ENCODE data around the gene CPED1. TPM values are rescaled to one million over a fixed set of nuclear protein-coding genes. Genes with fewer than 3 reads are reported as not detected.

Gene CPED1
- polyA plus RNA-seq, 1 donor from 2014 or later = not detected

- no peaks in the 10 kb centered on the region for H3K36me3 ChIP-seq (ENCODE audit: insufficient read depth, low read length)
- no peaks in the 10 kb centered on the region for H3F3A ChIP-seq (ENCODE audit: insufficient read depth, low read length, poor library complexity, severe bottlenecking)
- H3K9ac ChIP-seq (ENCODE audit: low read length) = no peak overlapping the region
These were observed 4.1 kb upstream of the CPED1 start for GRCh38 chr7:120984406-120984805.

DNA sequence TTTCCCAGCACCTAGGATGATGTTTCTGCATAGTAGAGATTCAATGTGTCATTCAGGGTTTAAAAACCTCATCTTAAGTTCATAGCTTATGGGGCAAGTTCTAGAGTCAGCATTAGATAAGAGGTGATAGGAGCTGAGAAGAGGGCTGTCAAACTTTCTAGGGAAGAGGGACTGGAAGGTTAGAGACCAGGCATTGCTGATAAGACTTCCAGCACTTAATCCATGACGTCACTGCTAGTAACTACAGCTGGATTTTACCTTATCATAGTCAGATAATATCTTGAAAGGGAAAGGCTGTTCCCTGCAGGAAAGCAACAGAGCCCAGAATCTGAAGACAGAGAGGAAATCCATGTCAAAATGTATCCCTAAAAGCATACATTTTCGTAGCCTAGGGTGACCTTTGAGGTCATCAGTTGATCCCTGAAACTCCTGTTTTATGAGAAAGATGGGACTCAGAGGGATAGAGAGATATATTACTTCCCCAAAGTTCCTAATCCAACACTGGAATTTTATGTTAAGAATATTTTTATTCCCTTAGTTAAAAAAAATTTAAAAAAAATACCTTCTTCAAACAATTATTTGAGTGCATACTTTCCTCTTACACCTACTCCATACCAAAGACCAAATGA lies 3.3 kb upstream of the CPED1 start:
- no peaks in the 10 kb centered on the region for H4K20me1 ChIP-seq (ENCODE audit: insufficient read depth)
- no peaks in the 10 kb centered on the region for H3K9me3 ChIP-seq (ENCODE audit: low read length)
- TF ChIP-seq SMC3 (conservative IDR thresholded peaks at IDR 0.05; ENCODE audit: poor library complexity) (no peak), EP300 (conservative IDR thresholded peaks at IDR 0.05; ENCODE audit: poor library complexity, severe bottlenecking) (no peak), MXI1 (conservative IDR thresholded peaks at IDR 0.05; ENCODE audit: poor library complexity, severe bottlenecking) (no peak), RAD21 (conservative IDR thresholded peaks at IDR 0.05) (no peak), POLR2AphosphoS5 (IDR thresholded peaks at IDR 0.05) (no peak), EZH2 (IDR thresholded peaks at IDR 0.05; ENCODE audit: borderline replicate concordance, insufficient read depth, low read length, poor library complexity, severe bottlenecking) (no peak), TAF1 (IDR thresholded peaks at IDR 0.05; ENCODE audit: low read depth) (no peak)
- TF ChIP-seq, protein P1, sequence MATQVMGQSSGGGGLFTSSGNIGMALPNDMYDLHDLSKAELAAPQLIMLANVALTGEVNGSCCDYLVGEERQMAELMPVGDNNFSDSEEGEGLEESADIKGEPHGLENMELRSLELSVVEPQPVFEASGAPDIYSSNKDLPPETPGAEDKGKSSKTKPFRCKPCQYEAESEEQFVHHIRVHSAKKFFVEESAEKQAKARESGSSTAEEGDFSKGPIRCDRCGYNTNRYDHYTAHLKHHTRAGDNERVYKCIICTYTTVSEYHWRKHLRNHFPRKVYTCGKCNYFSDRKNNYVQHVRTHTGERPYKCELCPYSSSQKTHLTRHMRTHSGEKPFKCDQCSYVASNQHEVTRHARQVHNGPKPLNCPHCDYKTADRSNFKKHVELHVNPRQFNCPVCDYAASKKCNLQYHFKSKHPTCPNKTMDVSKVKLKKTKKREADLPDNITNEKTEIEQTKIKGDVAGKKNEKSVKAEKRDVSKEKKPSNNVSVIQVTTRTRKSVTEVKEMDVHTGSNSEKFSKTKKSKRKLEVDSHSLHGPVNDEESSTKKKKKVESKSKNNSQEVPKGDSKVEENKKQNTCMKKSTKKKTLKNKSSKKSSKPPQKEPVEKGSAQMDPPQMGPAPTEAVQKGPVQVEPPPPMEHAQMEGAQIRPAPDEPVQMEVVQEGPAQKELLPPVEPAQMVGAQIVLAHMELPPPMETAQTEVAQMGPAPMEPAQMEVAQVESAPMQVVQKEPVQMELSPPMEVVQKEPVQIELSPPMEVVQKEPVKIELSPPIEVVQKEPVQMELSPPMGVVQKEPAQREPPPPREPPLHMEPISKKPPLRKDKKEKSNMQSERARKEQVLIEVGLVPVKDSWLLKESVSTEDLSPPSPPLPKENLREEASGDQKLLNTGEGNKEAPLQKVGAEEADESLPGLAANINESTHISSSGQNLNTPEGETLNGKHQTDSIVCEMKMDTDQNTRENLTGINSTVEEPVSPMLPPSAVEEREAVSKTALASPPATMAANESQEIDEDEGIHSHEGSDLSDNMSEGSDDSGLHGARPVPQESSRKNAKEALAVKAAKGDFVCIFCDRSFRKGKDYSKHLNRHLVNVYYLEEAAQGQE (IDR thresholded peaks at IDR 0.05; ENCODE audit: borderline replicate concordance) = no peak
- TF ChIP-seq, protein P2, sequence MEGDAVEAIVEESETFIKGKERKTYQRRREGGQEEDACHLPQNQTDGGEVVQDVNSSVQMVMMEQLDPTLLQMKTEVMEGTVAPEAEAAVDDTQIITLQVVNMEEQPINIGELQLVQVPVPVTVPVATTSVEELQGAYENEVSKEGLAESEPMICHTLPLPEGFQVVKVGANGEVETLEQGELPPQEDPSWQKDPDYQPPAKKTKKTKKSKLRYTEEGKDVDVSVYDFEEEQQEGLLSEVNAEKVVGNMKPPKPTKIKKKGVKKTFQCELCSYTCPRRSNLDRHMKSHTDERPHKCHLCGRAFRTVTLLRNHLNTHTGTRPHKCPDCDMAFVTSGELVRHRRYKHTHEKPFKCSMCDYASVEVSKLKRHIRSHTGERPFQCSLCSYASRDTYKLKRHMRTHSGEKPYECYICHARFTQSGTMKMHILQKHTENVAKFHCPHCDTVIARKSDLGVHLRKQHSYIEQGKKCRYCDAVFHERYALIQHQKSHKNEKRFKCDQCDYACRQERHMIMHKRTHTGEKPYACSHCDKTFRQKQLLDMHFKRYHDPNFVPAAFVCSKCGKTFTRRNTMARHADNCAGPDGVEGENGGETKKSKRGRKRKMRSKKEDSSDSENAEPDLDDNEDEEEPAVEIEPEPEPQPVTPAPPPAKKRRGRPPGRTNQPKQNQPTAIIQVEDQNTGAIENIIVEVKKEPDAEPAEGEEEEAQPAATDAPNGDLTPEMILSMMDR (IDR thresholded peaks at IDR 0.05; ENCODE audit: poor library complexity, severe bottlenecking) = no peak
- H3F3A ChIP-seq (ENCODE audit: insufficient read depth, low read length, poor library complexity, severe bottlenecking) = no peaks in the 10 kb centered on the region
- H2AFZ ChIP-seq (ENCODE audit: low read depth, low read length) = no peak overlapping the region
- no peaks in the 10 kb centered on the region for H3K79me2 ChIP-seq (replicated peaks; ENCODE audit: insufficient read depth, low read length)
- H3K4me3 ChIP-seq (ENCODE audit: low read length) = no peak overlapping the region
- H3K9me2 ChIP-seq (ENCODE audit: insufficient read depth, low read length) = no peaks in the 10 kb centered on the region
- H3K36me3 ChIP-seq (ENCODE audit: insufficient read depth, low read length) = no peaks in the 10 kb centered on the region
- H3K4me2 ChIP-seq (ENCODE audit: low read length) = no peak overlapping the region
- peaks cover 8% of the 10 kb centered on the region for H3K27me3 ChIP-seq (ENCODE audit: insufficient read depth, low read depth, low read length)
- no peak overlapping the region for H3K9ac ChIP-seq (ENCODE audit: low read length)
- no peak overlapping the region for H3K27ac ChIP-seq (ENCODE audit: low read length)

More at GRCh38 chr7:120984406-120984805, 4.1 kb upstream of the CPED1 start:
- H3K9me3 ChIP-seq (ENCODE audit: low read length) = no peaks in the 10 kb centered on the region
- H3K4me2 ChIP-seq (ENCODE audit: low read length) = no peak overlapping the region
- H3K9me2 ChIP-seq (ENCODE audit: insufficient read depth, low read length) = no peaks in the 10 kb centered on the region
- no peak overlapping the region for H3K27ac ChIP-seq (ENCODE audit: low read length)
- TF ChIP-seq, protein P2 (IDR thresholded peaks at IDR 0.05; ENCODE audit: poor library complexity, severe bottlenecking) = no peak
- H3K79me2 ChIP-seq (replicated peaks; ENCODE audit: insufficient read depth, low read length) = no peaks in the 10 kb centered on the region
- no peak overlapping the region for H2AFZ ChIP-seq (ENCODE audit: low read depth, low read length)
- H3K4me3 ChIP-seq (ENCODE audit: low read length) = no peak overlapping the region
- H4K20me1 ChIP-seq (ENCODE audit: insufficient read depth) = no peaks in the 10 kb centered on the region
- H3K27me3 ChIP-seq (ENCODE audit: insufficient read depth, low read depth, low read length) = peaks cover 5% of the 10 kb centered on the region
